HS-27A (cell line): ENCODE data around the gene MAP7D1.

Source experiments
- DNase-seq: peaks from one replicate; pipeline ENCODE4 v3.0.0-alpha.2; 2012; ENCODE audit warnings: low read depth, missing footprints

Gene MAP7D1

DNA sequence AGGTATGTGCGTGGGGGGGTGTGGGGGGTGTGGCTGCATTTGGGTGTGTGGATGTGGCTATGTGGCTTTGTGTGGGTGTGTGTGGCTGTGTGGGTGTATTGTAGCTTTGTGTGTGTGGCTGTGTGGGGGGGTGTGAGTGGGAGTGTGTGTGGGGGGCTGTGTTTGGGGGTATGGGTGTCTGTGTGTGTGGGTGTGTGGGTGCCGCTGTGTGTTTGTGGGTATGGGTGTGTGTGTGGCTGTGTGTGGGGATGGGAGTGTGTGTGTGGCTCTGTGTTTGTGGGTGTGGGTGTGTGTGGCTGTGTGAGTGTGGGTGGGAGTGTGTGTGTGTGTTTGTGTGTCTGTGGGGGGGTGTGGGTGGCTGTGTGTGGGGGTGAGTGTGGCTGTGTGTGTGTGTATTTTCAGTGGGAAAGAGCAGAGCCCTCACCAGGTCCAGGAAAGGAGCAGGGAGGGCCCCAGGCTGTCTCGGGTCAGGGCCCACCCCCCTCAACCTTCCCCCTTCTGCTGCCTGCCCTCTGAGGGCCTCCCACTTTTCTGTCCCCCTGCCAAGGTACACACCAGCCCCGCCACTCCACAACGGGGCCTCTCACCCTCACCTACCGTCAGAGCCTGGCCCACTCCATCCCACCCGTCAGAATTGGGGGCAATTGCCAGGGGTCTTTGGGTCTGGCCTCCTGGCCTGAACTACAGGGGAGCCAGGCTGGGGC lies 29.0 kb upstream of the MAP7D1 start:
- DNase-seq, result no peak

DNA sequence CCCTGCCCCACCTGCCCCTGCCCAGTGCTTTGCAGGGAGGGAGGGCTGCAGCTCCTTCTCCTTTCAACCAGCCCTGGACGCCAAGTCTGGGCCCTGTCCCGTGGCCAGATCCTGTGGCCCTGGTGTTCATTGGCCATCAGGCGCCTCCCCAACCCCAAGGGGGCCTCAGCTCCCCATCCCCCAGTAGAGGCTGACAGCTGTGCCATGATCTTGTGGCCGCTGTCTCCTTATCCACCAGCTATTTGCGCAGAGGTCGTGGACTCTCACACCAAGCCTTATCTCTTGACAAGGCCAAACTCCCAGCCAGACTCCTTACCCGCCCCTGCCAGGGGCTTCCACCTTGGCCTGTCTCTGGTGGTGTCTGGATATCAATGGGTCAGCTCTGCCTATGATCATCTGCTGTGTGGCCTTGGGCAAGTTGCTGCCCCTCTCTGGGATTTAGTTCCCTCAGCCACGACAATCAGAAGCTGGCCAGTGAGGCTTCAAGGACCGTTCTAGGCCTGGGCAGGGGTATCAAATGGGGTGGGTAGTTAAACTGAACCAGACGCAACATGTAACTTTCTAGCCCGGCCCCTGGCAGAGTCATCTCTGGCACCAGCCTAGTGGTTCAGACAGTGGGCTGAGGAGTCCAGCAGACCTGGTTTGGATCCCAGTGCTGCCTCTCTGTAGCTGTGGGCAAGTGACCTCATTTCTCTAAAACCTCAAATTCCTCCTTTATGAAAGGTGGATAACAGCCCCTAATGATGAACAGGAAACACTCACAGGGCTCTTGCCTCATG lies 27.6 kb upstream of the MAP7D1 start:
- no peak for DNase-seq

DNA sequence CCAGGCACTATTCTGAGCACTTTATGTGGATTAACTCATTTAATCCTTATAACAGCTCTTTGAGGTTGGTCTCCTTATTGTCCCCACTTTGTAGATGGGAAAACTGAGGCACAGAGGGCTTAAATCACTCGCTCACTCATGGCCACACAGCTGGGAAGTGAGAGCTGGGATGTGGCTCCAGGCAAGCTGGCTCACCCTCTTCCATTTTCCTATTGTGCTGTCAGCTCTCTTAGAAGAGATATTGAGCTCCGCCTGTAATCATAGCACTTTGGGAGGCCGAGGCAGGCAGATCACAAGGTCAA lies 27.1 kb upstream of the MAP7D1 start:
- DNase-seq, result no peak

DNA sequence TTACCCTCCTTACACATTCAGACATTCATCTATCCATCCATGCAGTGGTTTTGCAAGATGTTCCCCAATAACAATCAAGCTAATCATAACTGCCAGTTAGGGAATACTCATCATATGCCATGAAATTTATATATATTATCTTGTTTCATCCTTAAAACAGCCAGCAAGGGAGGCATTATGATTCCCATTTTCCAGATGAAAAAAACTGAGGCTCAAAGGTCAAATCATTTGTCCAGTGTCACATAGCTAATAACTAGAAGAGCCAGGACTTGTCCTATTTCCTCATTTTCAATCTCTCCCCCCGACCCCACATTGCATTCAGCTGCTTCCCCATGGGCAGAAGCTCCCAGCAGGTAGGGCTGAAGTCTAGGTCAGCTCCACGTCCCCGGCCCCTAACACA lies 23.9 kb upstream of the MAP7D1 start:
- no peak for DNase-seq

DNA sequence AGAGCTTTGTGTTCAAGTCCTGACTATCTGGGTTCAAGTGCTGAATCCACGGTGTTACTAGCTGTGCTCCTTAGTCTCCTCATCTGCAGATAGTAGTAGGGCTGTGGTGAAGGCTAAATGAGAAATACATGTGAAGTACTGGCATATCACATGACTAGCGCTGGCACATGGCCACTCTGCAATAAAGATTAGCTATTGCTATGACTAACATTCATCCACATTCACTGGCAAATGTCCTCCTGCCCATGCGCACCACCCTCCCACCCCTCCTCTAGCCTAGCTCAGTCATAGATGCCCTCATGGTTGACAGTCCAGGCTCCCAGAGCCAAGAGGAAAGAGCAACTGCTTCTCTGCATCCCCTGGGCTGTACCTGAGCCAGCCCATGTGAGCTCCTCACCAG lies 22.5 kb upstream of the MAP7D1 start:
- peak; percentile 89 for DNase-seq

DNA sequence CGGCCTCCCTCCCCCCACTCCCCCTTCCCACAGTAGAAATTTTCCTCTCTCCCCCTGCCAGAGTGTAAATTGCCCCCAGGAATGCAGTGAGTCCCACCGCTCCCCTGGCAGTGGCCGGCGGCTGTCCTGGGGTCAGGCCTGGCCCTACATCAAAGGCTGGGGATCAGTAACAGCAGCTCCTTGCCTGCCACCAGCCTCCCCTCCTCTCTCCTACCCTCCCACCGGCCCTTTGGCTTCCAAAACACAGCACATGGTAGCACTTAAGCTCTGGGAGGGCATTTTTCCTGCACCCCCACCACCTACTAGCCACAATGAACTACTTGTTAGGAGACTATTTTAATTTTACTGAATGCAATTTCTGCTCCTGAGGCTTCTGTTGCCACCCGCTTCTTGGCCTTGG lies 21.9 kb upstream of the MAP7D1 start:
- no peak for DNase-seq

DNA sequence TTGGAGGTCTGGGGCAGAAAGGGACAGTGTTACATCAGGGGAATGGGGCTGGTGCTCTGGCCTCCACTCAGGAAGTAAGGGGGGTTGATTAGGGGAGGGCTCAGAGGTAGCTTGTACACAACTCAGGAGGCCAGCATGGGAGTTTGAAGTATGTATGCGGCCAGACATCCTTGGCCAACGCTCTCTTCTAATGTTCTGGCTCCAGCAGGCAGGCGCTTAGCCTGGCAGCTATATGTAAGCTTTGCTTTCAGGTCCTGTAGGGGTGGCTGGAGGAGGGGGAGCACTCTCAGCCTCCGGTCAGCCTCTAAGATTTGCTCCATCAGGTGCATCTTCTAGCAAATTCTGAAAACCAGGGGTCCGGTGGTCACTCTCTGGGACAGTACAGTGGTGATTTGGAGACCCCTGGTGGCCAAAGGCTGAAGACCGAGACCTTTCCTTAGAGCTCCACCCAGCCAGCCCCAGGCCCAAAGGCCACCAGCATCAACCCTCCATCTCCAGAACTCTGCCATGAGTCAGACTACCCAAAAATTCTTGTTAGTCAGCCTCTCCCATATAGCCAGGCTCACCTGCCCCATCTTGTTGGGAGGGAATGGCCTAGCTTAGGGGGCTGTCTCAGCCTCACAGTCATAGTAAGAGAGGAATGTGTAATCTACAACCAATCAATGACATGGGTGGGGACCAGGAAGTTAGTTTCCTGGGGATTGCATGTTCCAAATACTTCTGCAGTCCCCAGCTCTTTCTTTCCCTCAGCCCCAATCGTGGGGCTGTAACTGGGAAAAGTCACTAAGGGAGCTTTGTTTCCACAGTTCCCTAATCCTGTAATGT lies 21.2 kb upstream of the MAP7D1 start:
- peak; percentile 70 for DNase-seq

DNA sequence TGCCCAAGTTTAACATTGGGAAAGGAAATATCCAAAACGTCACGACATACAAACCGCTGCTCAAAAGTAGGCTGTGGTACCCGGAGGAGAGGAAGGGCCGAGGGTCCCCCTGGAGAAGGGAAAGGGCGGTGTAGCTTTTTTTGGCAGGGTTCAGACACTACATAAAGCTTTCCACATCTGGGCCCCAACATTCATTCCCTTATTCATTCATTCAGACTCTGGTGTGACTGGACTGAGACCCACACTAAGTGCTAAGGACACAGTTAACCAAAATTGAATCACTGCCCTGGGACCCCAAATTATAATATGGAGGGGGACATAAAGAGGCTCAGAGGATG lies 20.7 kb upstream of the MAP7D1 start:
- no peak for DNase-seq

DNA sequence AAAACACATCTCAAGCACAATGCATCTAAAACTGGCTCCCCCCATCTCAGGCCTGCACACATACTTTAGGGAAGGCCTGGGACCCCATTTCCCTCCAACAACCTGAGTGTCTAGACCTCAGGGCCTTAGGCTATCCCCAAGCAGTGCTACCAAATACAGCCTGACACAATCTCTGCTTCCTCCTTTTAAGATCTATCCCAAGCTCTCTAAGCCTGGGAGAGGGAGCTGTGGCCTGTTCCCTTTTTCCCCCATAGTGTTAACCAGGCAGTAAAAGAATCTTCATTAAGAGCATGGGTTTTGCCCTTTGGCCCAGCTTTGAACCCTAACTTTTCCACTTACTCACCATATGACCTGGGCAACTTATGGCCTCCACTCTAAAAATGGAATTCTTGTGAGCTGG lies 20.2 kb upstream of the MAP7D1 start:
- DNase-seq, result no peak

DNA sequence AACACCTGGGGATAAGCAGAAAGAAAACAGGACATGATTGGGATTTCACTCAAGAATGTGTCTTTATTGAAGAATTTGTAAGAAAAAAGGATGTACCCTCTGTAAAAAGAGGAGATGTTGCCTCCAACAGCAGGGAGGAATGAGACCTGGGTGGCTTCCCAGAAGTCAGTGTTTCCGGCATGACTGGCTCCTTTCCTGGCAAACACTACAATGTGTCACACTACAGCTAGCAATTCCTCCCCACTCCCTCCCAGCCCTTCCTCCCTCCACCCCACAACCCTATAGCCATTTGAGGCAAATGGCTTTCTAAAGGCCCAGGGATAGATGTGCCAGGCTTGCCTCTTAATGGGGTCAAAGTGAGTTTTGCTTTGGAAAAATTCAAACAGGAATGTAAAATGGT lies 19.4 kb upstream of the MAP7D1 start:
- peak; percentile 66 for DNase-seq

DNA sequence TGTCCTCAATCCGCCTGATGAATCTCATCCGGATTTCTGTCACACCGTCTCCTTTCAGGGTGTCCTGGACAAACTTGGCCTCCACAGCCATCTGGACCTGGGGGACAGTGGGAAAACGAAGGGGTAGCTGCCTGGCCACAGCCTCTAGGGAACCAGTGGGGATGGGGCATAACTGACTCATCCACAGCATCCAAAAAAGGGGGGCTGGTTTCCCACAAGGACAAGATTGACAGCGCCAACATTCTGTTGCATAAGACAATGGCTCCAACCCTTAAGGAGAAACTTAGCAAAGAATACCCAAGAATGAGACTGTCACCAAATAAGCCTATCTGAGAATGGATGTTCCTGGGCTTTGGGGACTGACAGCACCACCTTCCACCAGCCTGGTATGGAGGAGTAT lies 18.7 kb upstream of the MAP7D1 start:
- no peak for DNase-seq

DNA sequence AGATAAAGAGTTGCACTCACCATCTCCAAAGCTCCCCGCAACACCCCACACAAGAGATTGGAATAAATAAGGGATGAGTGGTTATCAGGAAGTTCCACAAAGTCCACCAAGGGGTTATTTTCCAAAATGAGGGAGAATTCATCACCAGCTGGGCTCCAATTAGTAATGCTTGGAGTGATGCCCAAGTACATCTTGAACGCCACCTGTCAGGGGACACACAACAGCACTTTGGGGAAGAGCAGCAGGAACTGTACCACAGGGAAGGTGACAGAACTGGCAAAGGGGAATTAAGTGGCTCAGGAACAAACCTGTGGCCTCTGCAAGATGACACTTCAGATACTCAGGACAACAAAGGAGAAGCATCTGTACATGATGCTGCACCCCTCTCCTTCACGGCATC lies 18.2 kb upstream of the MAP7D1 start:
- DNase-seq, result no peak

DNA sequence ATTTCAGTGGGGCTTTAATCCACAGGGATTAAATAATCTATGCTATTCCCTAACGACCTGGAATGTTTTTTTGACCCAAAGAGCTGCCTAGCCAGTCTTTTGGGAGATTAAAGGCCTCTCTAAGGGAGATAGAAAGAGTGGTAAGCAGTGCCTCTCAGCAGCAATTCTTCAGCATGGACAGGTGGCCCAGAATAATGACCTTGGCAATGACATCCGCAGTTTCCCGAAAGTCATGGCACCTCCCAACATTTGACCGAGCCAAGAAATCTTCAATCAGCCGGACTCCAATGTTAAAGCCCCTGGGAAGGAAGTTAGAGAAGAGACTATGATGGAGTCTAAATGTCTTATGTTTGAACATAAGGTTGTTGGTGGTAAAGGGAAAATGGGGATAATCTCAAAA lies 16.4 kb upstream of the MAP7D1 start:
- no peak for DNase-seq

DNA sequence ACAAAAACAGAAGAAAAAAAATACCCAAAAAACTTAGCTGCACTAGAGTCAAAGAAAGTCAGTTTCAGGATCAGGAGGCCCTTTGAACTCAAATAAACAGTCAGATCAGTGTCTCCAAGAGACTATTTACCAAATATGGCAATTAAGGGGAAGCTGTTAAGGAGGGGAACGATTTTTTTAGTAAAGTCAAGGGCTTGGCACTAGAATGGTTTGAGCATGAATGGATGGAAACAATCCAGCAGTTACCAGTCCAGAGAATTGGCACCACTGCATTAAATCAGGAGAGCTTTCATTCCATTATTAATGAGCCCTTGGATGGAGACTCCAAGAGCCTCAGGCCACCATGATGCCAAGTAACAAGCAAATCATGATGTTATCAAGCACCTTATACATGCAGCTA lies 13.8 kb upstream of the MAP7D1 start:
- DNase-seq, result no peak

DNA sequence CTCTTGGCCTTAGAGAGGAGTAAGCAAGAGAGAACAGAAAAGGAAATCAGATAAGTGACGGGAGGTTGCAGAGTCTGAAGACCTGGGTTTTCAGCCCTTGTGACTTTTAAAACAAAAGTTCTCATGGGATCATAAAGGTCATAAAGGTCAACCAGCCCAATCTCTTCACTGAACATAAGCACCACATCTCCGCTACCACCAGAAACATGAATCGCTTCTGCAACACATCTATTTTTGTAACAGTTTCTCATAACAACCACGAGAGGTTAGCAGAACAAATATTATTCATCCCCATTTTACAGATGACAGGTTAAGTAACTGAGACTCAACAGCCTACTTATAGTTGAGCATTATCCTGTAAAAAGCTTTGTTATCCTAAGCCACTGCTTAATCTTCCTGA lies 12.5 kb upstream of the MAP7D1 start:
- DNase-seq, result no peak

DNA sequence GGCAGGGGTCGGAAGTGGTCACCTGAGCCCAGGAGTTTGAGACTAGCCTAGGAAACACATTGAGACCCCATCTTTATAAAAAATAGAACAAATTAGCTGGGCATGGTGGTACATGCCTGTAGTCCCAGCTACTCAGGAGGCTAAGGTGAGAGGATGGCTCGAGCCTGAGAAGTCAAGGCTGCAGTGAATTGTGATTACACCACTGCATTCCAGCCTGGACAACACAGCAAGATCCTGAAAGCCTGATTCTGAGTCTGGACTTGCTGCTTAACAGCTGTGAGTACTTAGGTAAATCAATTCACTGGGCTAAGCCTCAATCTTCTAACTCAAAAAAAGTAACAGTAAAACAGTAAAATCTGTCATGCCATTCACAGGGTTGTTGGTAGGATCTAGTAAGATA lies 11.5 kb upstream of the MAP7D1 start:
- no peak for DNase-seq

DNA sequence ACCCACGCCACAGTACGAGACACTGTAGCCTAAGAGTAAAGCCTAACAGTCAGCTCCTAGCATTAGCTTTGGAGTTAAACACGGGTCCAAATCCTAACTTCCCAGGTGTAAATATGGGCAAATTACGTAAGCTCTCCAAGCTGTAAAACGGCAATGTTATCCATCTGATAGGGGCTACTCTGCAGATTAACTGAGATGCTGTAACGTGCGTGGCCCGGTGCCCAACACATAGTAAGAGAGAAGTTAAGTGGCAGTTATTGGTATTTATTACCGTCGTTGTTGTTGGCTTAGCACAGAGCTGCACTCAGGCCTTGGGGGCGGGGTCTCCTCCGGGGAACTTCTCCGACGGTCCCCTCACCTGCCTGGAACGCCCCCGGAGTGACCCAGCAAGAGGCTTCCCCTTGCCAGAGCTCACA lies 7.1 kb upstream of the MAP7D1 start:
- DNase-seq, result no peak

DNA sequence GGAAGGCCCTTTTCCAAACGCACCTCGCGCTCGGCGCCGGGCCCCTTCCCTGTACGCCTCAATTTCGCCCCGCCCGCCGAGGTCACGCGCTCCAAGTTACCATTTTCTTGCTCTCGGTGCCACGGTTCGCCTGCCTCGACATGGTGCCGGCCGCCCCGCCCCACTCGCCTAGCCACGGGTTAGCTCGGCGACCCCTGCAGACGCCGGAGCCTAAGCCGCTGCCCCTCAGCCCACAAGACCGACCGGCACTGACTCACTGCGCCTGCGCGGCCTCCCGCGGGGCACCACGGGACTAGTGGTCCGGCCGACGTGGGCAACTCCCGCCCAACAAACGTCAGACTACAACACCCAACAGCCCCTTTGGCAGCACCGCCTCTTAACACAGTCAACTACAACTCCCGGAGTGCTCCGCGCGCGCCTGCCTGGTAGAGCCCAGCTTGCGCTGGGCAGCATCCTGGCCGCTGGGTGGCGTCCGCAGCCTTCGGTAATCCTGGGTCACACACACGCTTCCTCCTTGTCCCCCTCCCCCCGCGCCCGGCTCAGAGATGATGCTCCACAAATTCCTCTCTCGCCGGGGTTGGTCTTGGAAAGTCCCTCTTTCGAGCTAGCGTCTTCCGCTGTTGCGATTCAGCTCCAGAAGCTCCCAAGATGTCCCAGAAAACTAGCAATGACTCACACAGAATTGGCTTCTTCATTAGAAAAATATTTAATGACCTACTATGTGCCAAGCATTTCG lies 6.6 kb upstream of the MAP7D1 start, which contains the start of gene TRAPPC3:
Gene TRAPPC3 (minus strand): TSS at position 250 of the 736 bp plus-strand sequence. CDS start 108 bp downstream, at position 142.
- DNase-seq, result peak; percentile 98

DNA sequence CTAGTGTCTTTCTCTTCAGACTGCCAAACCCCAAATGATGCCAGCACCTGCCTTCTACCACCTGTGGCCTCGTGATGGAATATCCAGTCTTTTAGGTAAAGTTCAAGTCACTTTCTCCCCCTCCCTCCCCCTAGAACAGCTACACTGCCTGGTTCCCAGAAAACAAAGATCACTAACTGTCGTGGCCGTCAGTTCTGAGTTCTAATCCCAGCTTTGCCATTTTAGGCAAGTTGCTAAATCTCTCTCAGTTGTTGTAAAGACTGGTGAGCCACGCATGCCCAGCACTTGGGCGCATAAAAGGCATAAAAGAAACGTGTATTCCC lies 6.0 kb upstream of the MAP7D1 start:
- no peak for DNase-seq

DNA sequence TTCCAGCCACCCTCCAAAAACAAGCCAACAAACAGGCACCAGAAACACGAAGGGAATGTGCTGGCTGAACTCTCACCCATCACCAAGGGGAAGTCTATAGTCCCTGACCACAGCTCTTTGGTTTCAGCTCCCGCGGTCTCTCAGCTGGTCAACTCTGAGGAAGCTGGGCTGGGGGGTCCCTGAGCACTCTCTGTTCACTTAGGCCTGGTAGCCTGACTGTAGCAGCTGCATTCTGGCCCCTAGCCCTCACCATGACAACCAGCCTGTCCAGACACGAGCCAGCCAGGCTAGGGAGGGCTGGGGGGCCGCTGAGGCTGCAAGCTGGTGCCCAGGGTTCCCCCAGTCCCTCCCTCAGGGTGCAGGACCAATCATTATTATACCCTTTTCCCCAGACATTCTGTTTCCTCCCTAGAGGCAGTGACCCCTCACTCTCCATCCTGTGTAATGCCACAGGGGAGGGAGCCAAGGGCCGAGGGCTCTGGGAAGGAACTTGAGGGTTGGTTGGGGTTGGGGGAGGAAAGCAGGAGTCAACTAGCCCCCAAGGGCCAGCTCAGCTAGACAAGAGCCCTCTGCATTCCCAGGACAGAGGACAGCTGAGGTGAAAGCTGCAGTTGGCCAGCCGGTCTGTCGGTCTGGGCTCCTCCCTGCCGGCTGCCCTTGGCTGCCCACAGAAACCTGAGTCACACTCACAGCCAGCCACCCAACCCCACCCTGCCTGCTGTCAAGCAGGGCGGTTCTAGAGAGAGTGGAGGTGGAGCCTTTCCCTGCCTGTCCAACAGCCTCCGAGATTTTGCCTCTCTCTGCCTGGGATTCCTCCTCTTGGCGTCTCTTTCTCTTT lies 5.4 kb upstream of the MAP7D1 start:
- DNase-seq, result peak; percentile 86

DNA sequence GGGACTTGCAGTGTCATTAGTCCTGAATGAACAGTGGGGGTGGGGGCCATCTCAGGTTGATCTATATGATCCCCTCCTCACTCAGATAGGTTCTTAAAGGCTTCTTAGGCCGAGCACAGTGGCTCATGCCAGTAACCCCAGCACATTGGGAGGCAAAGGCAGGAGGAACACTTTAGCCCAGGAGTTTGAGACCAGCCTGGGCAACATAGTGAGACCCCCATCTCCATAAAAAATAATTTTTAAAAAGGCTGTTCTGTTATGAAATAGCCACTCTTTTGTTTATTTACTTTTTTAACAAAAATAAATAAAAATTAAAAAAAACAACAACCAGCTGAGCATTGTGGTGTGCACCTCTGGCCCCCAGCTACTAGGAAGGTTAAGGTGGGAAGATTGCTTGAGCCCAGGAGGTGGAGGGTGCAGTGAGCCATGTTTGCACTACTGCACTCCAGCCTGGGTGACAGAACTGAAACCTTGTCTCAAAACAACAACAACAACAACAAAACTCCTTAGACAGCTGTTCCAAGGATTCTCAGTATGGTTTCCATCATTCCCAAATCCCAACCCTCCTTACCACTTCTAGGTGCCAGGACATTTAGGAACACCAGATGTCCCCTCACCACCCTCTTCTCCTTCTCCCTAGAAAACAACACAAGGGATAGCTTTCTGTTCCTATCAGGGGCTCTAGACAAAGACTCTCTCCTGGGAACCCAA lies 4.7 kb upstream of the MAP7D1 start:
- no peak for DNase-seq
